ENCODE data around the gene HOXB6. TPM values are rescaled to one million over a fixed set of nuclear protein-coding genes. Genes with fewer than 3 reads are reported as not detected.
A peak's percentile ranks its signal among the peaks of the same experiment; 100 is the strongest.

Gene HOXB6
- total RNA-seq (3.1 TPM), polyA plus RNA-seq (4.0 TPM)

GRCh38 chr17:48604770-48605329, at the start of gene HOXB6:
Gene HOXB6 (minus strand): TSS chr17:48604986. CDS start chr17:48598150, 6,836 bp downstream.
- Histone ChIP-seq H3K36me3 (ENCODE audit: insufficient read depth) (no peaks in the 10 kb centered on the region), H3K27ac (ENCODE audit: low read depth) (peak within 1 kb of the TSS; percentile 6), H3K4me1 (ENCODE audit: insufficient read depth) (no peaks in the 10 kb centered on the region), H3K4me3 (ENCODE audit: low read depth, low read length) (peak within 1 kb of the TSS; percentile 33)
- WGBS, result 9% methylated on average over 16 of the region's 16 CpGs
- DNase-seq (ENCODE audit: extremely low spot score), result no peak

- no peaks in the 10 kb centered on the region for H3K4me1 ChIP-seq (ENCODE audit: insufficient read depth)
- no peak overlapping the region for H3K4me3 ChIP-seq (ENCODE audit: low read depth, low read length)
- 93% methylated on average over 1 of the region's 1 CpG for WGBS
- no peaks in the 10 kb centered on the region for H3K36me3 ChIP-seq (ENCODE audit: insufficient read depth)
- DNase-seq (ENCODE audit: extremely low spot score), result no peak
- H3K27ac ChIP-seq (ENCODE audit: low read depth), result no peak overlapping the region
Measured at GRCh38 chr17:48649741-48650140, 45.0 kb upstream of the HOXB6 start.

GRCh38 chr17:48647963-48648245, 43.1 kb upstream of the HOXB6 start:
- Histone ChIP-seq H3K4me3 (ENCODE audit: low read depth, low read length) (no peak overlapping the region), H3K4me1 (ENCODE audit: insufficient read depth) (no peaks in the 10 kb centered on the region), H3K27ac (ENCODE audit: low read depth) (no peak overlapping the region), H3K36me3 (ENCODE audit: insufficient read depth) (no peaks in the 10 kb centered on the region)
- no peak for DNase-seq (ENCODE audit: extremely low spot score)
- 75% methylated on average over 1 of the region's 1 CpG for WGBS

- under 1% methylated on average over 30 of the region's 30 CpGs for WGBS
- no peaks in the 10 kb centered on the region for H3K36me3 ChIP-seq (ENCODE audit: insufficient read depth)
- DNase-seq (ENCODE audit: extremely low spot score), result no peak
- H3K4me1 ChIP-seq (ENCODE audit: insufficient read depth), result no peaks in the 10 kb centered on the region
- no peak overlapping the region for H3K27ac ChIP-seq (ENCODE audit: low read depth)
- H3K4me3 ChIP-seq (ENCODE audit: low read depth, low read length), result peak overlapping the region; percentile 36
Measured at GRCh38 chr17:48647103-48647962, 42.5 kb upstream of the HOXB6 start.

- no peak for DNase-seq (ENCODE audit: extremely low spot score)
- Histone ChIP-seq H3K36me3 (ENCODE audit: insufficient read depth) (no peaks in the 10 kb centered on the region), H3K27ac (ENCODE audit: low read depth) (no peak overlapping the region), H3K4me3 (ENCODE audit: low read depth, low read length) (peak overlapping the region; percentile 36), H3K4me1 (ENCODE audit: insufficient read depth) (no peaks in the 10 kb centered on the region)
- WGBS, result 2% methylated on average over 80 of the region's 80 CpGs
Measured at GRCh38 chr17:48646183-48647102, 41.7 kb upstream of the HOXB6 start.

- no peaks in the 10 kb centered on the region for H3K4me1 ChIP-seq (ENCODE audit: insufficient read depth)
- no peaks in the 10 kb centered on the region for H3K36me3 ChIP-seq (ENCODE audit: insufficient read depth)
- no peak for DNase-seq (ENCODE audit: extremely low spot score)
- no peak overlapping the region for H3K27ac ChIP-seq (ENCODE audit: low read depth)
- H3K4me3 ChIP-seq (ENCODE audit: low read depth, low read length), result peak overlapping the region; percentile 36
- WGBS, result 24% methylated on average over 14 of the region's 14 CpGs
Measured at GRCh38 chr17:48645639-48646182, 40.9 kb upstream of the HOXB6 start.

GRCh38 chr17:48644910-48645557, 40.2 kb upstream of the HOXB6 start:
- no peak overlapping the region for H3K27ac ChIP-seq (ENCODE audit: low read depth)
- H3K36me3 ChIP-seq (ENCODE audit: insufficient read depth), result no peaks in the 10 kb centered on the region
- H3K4me1 ChIP-seq (ENCODE audit: insufficient read depth), result no peaks in the 10 kb centered on the region
- DNase-seq (ENCODE audit: extremely low spot score), result no peak
- WGBS, result 36% methylated on average over 6 of the region's 6 CpGs
- no peak overlapping the region for H3K4me3 ChIP-seq (ENCODE audit: low read depth, low read length)

- H3K36me3 ChIP-seq (ENCODE audit: insufficient read depth), result no peaks in the 10 kb centered on the region
- no peak for DNase-seq (ENCODE audit: extremely low spot score)
- H3K27ac ChIP-seq (ENCODE audit: low read depth), result no peak overlapping the region
- H3K4me1 ChIP-seq (ENCODE audit: insufficient read depth), result no peaks in the 10 kb centered on the region
- H3K4me3 ChIP-seq (ENCODE audit: low read depth, low read length), result no peak overlapping the region
- 85% methylated on average over 1 of the region's 1 CpG for WGBS
Measured at GRCh38 chr17:48644159-48644558, 39.4 kb upstream of the HOXB6 start.

GRCh38 chr17:48643697-48644012, 38.9 kb upstream of the HOXB6 start:
- Histone ChIP-seq H3K4me1 (ENCODE audit: insufficient read depth) (no peaks in the 10 kb centered on the region), H3K27ac (ENCODE audit: low read depth) (no peak overlapping the region), H3K36me3 (ENCODE audit: insufficient read depth) (no peaks in the 10 kb centered on the region), H3K4me3 (ENCODE audit: low read depth, low read length) (no peak overlapping the region)
- DNase-seq (ENCODE audit: extremely low spot score), result no peak

- WGBS, result 38% methylated on average over 23 of the region's 23 CpGs
- DNase-seq (ENCODE audit: extremely low spot score), result no peak
Measured at GRCh38 chr17:48642843-48643696, 38.3 kb upstream of the HOXB6 start.

GRCh38 chr17:48642059-48642842, 37.5 kb upstream of the HOXB6 start:
- no peaks in the 10 kb centered on the region for H3K36me3 ChIP-seq (ENCODE audit: insufficient read depth)
- 8% methylated on average over 58 of the region's 58 CpGs for WGBS
- no peaks in the 10 kb centered on the region for H3K4me1 ChIP-seq (ENCODE audit: insufficient read depth)
- no peak for DNase-seq (ENCODE audit: extremely low spot score)
- no peak overlapping the region for H3K4me3 ChIP-seq (ENCODE audit: low read depth, low read length)
- no peak overlapping the region for H3K27ac ChIP-seq (ENCODE audit: low read depth)

More at GRCh38 chr17:48642843-48643696, 38.3 kb upstream of the HOXB6 start:
- Histone ChIP-seq H3K4me3 (ENCODE audit: low read depth, low read length) (no peak overlapping the region), H3K27ac (ENCODE audit: low read depth) (no peak overlapping the region), H3K36me3 (ENCODE audit: insufficient read depth) (no peaks in the 10 kb centered on the region), H3K4me1 (ENCODE audit: insufficient read depth) (no peaks in the 10 kb centered on the region)

GRCh38 chr17:48641541-48642058, 36.8 kb upstream of the HOXB6 start:
- no peak for DNase-seq (ENCODE audit: extremely low spot score)
- H3K36me3 ChIP-seq (ENCODE audit: insufficient read depth), result no peaks in the 10 kb centered on the region
- no peaks in the 10 kb centered on the region for H3K4me1 ChIP-seq (ENCODE audit: insufficient read depth)
- WGBS, result 22% methylated on average over 29 of the region's 29 CpGs
- no peak overlapping the region for H3K4me3 ChIP-seq (ENCODE audit: low read depth, low read length)
- H3K27ac ChIP-seq (ENCODE audit: low read depth), result no peak overlapping the region
